Hepatocyte (in vitro differentiated cells): ENCODE data around the gene CFTR. TPM values are rescaled to one million over a fixed set of nuclear protein-coding genes. Genes with fewer than 3 reads are reported as not detected.
A peak's percentile ranks its signal among the peaks of the same experiment; 100 is the strongest.

Experiments
- DNase-seq: peaks from one replicate; pipeline ENCODE4 v3.0.0-alpha.2; 2016; ENCODE audit warnings: low spot score
- H2AFZ ChIP-seq: fragments of 200-600 bp; sonication (generic); 2 replicates; pipeline ENCODE4 v1.6.0; 2016; ENCODE audit warnings: antibody characterized with exemption, mild to moderate bottlenecking
- H3K27ac ChIP-seq: fragments of 200-600 bp; sonication (generic); 2 replicates; pipeline ENCODE4 v1.5.1; 2016; ENCODE audit warnings: mild to moderate bottlenecking
- H3K27me3 ChIP-seq: fragments of 200-600 bp; sonication (generic); 2 replicates; pipeline ENCODE4 v1.6.1; 2016
- H3K36me3 ChIP-seq: fragments of 200-600 bp; sonication (generic); replicated peaks from 2 replicates; pipeline ENCODE4 v1.5.1; 2016; ENCODE audit warnings: low read depth; ENCODE audit not compliant: insufficient read depth
- H3K4me1 ChIP-seq: fragments of 200-600 bp; sonication (generic); 2 replicates; pipeline ENCODE4 v1.5.1; 2016; ENCODE audit warnings: mild to moderate bottlenecking, moderate library complexity; ENCODE audit not compliant: insufficient read depth
- H3K4me2 ChIP-seq: fragments of 200-600 bp; sonication (generic); 2 replicates; pipeline ENCODE4 v1.6.0; 2016
- H3K4me3 ChIP-seq: fragments of 200-600 bp; sonication (generic); 2 replicates; pipeline ENCODE4 v1.5.1; 2016; ENCODE audit warnings: mild to moderate bottlenecking
- H3K79me2 ChIP-seq: fragments of 200-600 bp; sonication (generic); 2 replicates; pipeline ENCODE4 v1.6.0; 2017; ENCODE audit warnings: mild to moderate bottlenecking
- H3K9me2 ChIP-seq: fragments of 200-600 bp; sonication (generic); replicated peaks from 2 replicates; pipeline ENCODE4 v1.6.0; 2017; ENCODE audit warnings: mild to moderate bottlenecking; ENCODE audit not compliant: insufficient read depth
- H3K9me3 ChIP-seq: fragments of 200-600 bp; sonication (generic); 2 replicates; pipeline ENCODE4 v1.5.1; 2016; ENCODE audit warnings: low read depth, mild to moderate bottlenecking
- H4K20me1 ChIP-seq: fragments of 200-600 bp; sonication (generic); 2 replicates; pipeline ENCODE4 v1.6.0; 2016; ENCODE audit warnings: mild to moderate bottlenecking; ENCODE audit not compliant: insufficient read depth, poor library complexity, severe bottlenecking
- EZH2 ChIP-seq: fragments of 200-600 bp; sonication (generic); IDR thresholded peaks from 2 replicates; pipeline ENCODE4 v1.6.1; 2016; ENCODE audit warnings: antibody characterized with exemption, mild to moderate bottlenecking, borderline replicate concordance
- EZH2phosphoT487 ChIP-seq: fragments of 200-600 bp; sonication (generic); IDR thresholded peaks from one replicate; pipeline ENCODE4 v1.6.1; 2018; ENCODE audit warnings: antibody characterized with exemption, mild to moderate bottlenecking, low read depth, moderate library complexity; ENCODE audit not compliant: unreplicated experiment, severe bottlenecking
- WGBS: methylation state at CpG from one replicate; pipeline ENCODE4 v1.1.6; 2016; ENCODE audit warnings: low lambda C conversion rate; ENCODE audit errors: missing lambda C conversion rate; 5-methylcytosine and 5-hydroxymethylcytosine counted together
- polyA plus RNA-seq: library from polyadenylated mRNA; unstranded; fragments of >200 nt; fragmentation: Nextera tagmentation; extraction: Ambion mirVana; gene quantifications from 2 replicates; pipeline ENCODE4 v1.2.1, GENCODE V29; 2016
- total RNA-seq: library from RNA; depleted of rRNA; stranded (reverse); fragments of >200 nt; gene quantifications from 2 replicates; pipeline ENCODE4 v1.2.3, GENCODE V29; 2014
- TF ChIP-seq, protein P1 (sequence below): fragments of 200-600 bp; sonication (generic); IDR thresholded peaks from 2 replicates; pipeline ENCODE4 v1.5.1; 2016; ENCODE audit warnings: antibody characterized with exemption, mild to moderate bottlenecking; ENCODE audit not compliant: poor library complexity

CFTR gene
- total and polyA plus RNA-seq, 2 experiments from 2014 or later = 29.8 to 72.9 TPM

GRCh38 chr7:117616694-117617093 lies 136.9 kb downstream of the CFTR start:
- no peaks in the 10 kb centered on the region for H3K27me3 ChIP-seq
- no peaks in the 10 kb centered on the region for H3K9me3 ChIP-seq
- DNase-seq = no peak
- no peaks in the 10 kb centered on the region for H3K79me2 ChIP-seq
- no peak overlapping the region for H2AFZ ChIP-seq
- H3K36me3 ChIP-seq = no peaks in the 10 kb centered on the region
- 39% methylated on average over 1 of the region's 1 CpG for WGBS
- H3K4me1 ChIP-seq = peaks cover 22% of the 10 kb centered on the region
- H3K9me2 ChIP-seq = no peaks in the 10 kb centered on the region
- TF ChIP-seq EZH2 (no peak), EZH2phosphoT487 (no peak)
- TF ChIP-seq, protein P1, sequence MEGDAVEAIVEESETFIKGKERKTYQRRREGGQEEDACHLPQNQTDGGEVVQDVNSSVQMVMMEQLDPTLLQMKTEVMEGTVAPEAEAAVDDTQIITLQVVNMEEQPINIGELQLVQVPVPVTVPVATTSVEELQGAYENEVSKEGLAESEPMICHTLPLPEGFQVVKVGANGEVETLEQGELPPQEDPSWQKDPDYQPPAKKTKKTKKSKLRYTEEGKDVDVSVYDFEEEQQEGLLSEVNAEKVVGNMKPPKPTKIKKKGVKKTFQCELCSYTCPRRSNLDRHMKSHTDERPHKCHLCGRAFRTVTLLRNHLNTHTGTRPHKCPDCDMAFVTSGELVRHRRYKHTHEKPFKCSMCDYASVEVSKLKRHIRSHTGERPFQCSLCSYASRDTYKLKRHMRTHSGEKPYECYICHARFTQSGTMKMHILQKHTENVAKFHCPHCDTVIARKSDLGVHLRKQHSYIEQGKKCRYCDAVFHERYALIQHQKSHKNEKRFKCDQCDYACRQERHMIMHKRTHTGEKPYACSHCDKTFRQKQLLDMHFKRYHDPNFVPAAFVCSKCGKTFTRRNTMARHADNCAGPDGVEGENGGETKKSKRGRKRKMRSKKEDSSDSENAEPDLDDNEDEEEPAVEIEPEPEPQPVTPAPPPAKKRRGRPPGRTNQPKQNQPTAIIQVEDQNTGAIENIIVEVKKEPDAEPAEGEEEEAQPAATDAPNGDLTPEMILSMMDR = no peak
- no peaks in the 10 kb centered on the region for H4K20me1 ChIP-seq
- no peak overlapping the region for H3K4me2 ChIP-seq
- H3K4me3 ChIP-seq = no peak overlapping the region
- peak overlapping the region; percentile 12 for H3K27ac ChIP-seq

DNA sequence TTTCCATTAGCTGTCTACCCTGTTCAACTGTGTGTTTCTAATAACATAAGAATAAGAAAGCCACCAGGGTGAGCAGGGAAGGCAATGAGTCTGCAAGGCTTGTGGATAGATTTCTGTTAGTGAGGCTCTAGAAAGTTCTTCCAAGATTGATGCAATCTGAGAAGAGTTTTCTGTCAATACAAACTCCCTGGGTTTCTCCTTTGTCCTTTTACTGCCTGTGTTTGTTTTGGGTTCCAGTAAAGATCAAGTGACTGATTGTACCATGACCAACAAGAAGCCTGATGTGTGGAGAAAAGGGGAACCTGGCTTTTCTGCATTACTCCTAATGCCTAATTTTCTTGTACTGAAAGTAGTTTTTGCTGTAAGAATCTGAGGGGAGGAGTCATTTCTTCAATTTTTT lies 139.9 kb downstream of the CFTR start:
- no peak for TF ChIP-seq EZH2phosphoT487
- TF ChIP-seq, protein P1 = no peak
- no peak for TF ChIP-seq EZH2
- no peaks in the 10 kb centered on the region for H3K27me3 ChIP-seq

GRCh38 chr7:117621075-117621618 lies 141.3 kb downstream of the CFTR start:
- H3K4me3 ChIP-seq = no peak overlapping the region
- H3K4me2 ChIP-seq = no peak overlapping the region
- no peaks in the 10 kb centered on the region for H3K36me3 ChIP-seq
- DNase-seq = no peak
- no peaks in the 10 kb centered on the region for H3K27me3 ChIP-seq
- H3K4me1 ChIP-seq = peaks cover 22% of the 10 kb centered on the region
- no peaks in the 10 kb centered on the region for H3K9me2 ChIP-seq
- H3K9me3 ChIP-seq = no peaks in the 10 kb centered on the region
- WGBS = 36% methylated on average over 2 of the region's 2 CpGs
- no peaks in the 10 kb centered on the region for H4K20me1 ChIP-seq
- no peak overlapping the region for H2AFZ ChIP-seq
- TF ChIP-seq EZH2 (no peak), EZH2phosphoT487 (no peak)
- TF ChIP-seq, protein P1 = no peak
- no peaks in the 10 kb centered on the region for H3K79me2 ChIP-seq
- H3K27ac ChIP-seq = no peak overlapping the region

More for the DNA sequence above, 139.9 kb downstream of the CFTR start:
- Histone ChIP-seq H3K4me2 (no peak overlapping the region), H3K9me3 (no peaks in the 10 kb centered on the region), H3K4me1 (peaks cover 22% of the 10 kb centered on the region), H4K20me1 (no peaks in the 10 kb centered on the region), H2AFZ (no peak overlapping the region), H3K79me2 (no peaks in the 10 kb centered on the region), H3K27ac (no peak overlapping the region), H3K9me2 (no peaks in the 10 kb centered on the region), H3K36me3 (no peaks in the 10 kb centered on the region), H3K4me3 (no peak overlapping the region)
- no peak for DNase-seq

DNA sequence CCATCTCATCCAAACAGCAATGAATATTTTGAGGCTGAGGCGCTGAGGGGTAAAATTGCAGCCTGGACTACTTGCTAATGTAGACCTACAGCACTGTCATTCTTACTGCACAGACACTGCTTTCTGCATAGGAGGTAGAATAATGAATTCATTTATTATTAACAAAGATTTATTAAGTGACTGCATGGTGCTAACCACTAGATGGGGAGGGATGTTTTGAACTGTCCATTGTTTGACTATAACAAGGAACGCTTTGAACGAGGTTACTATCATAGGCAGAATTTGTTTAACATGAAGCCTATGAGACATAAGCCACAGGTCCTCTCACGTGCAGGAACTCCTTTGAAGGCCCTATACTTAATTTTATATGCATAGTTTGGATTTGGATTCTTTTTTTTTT lies 143.8 kb downstream of the CFTR start:
- Histone ChIP-seq H2AFZ (no peak overlapping the region), H3K79me2 (no peaks in the 10 kb centered on the region), H3K4me2 (no peak overlapping the region), H4K20me1 (no peaks in the 10 kb centered on the region), H3K4me1 (peaks cover 11% of the 10 kb centered on the region), H3K27me3 (no peaks in the 10 kb centered on the region), H3K9me2 (no peaks in the 10 kb centered on the region), H3K27ac (no peak overlapping the region), H3K4me3 (no peak overlapping the region), H3K9me3 (no peaks in the 10 kb centered on the region), H3K36me3 (no peaks in the 10 kb centered on the region)
- no peak for TF ChIP-seq EZH2phosphoT487
- TF ChIP-seq, protein P1 = no peak
- no peak for TF ChIP-seq EZH2
- DNase-seq = no peak
- 81% methylated on average over 4 of the region's 4 CpGs for WGBS
